Smooth muscle cell (in vitro differentiated cells): ENCODE measurements around the gene TMEM130. TPM values are rescaled to one million over a fixed set of nuclear protein-coding genes. Genes with fewer than 3 reads are reported as not detected.

Experiments used
- DNase-seq: peaks from one replicate; lab custom pipeline; 2025; ENCODE audit not compliant: unreplicated experiment; lab: John Stamatoyannopoulos, UW
- H2AFZ ChIP-seq: fragments of 200-600 bp; sonication (generic); 2 replicates; pipeline ENCODE4 v1.6.0; 2016; ENCODE audit warnings: antibody characterized with exemption, low read depth, mild to moderate bottlenecking
- H3F3A ChIP-seq: fragments of 200-600 bp; sonication (generic); 2 replicates; pipeline ENCODE4 v1.6.0; 2017; ENCODE audit warnings: antibody characterized with exemption, low read depth
- H3K27ac ChIP-seq: fragments of 200-600 bp; sonication (generic); 2 replicates; pipeline ENCODE4 v1.5.1; 2016; ENCODE audit warnings: low read depth, mild to moderate bottlenecking
- H3K27me3 ChIP-seq: fragments of 200-600 bp; sonication (generic); 2 replicates; pipeline ENCODE4 v1.6.1; 2016; ENCODE audit warnings: low read depth, mild to moderate bottlenecking
- H3K36me3 ChIP-seq: fragments of 200-600 bp; sonication (generic); 2 replicates; pipeline ENCODE4 v1.5.1; 2016; ENCODE audit warnings: low read depth
- H3K4me1 ChIP-seq: fragments of 200-600 bp; sonication (generic); 2 replicates; pipeline ENCODE4 v1.5.1; 2016; ENCODE audit warnings: low read depth
- H3K4me2 ChIP-seq: fragments of 200-600 bp; sonication (generic); 2 replicates; pipeline ENCODE4 v1.6.0; 2016; ENCODE audit warnings: mild to moderate bottlenecking
- H3K4me3 ChIP-seq: fragments of 200-600 bp; sonication (generic); 2 replicates; pipeline ENCODE4 v1.5.1; 2016; ENCODE audit warnings: mild to moderate bottlenecking
- H3K79me2 ChIP-seq: fragments of 200-600 bp; sonication (generic); 2 replicates; pipeline ENCODE4 v1.6.0; 2016; ENCODE audit warnings: low read depth, mild to moderate bottlenecking
- H3K9ac ChIP-seq: fragments of 200-600 bp; sonication (generic); 2 replicates; pipeline ENCODE4 v1.6.0; 2016; ENCODE audit warnings: low read depth
- H3K9me3 ChIP-seq: fragments of 200-600 bp; sonication (generic); replicated peaks from 2 replicates; pipeline ENCODE4 v1.5.1; 2016; ENCODE audit warnings: low read depth
- H4K20me1 ChIP-seq: fragments of 200-600 bp; sonication (generic); 2 replicates; pipeline ENCODE4 v1.6.0; 2016; ENCODE audit warnings: low read depth
- WGBS: methylation state at CpG from one replicate; pipeline ENCODE4 v1.1.7; 2016; ENCODE audit warnings: low lambda C conversion rate; 5-methylcytosine and 5-hydroxymethylcytosine counted together
- polyA plus RNA-seq: library from polyadenylated mRNA; unstranded; fragments of >200 nt; fragmentation: Nextera tagmentation; extraction: Ambion mirVana; gene quantifications from 2 replicates; pipeline ENCODE4 v1.2.1, GENCODE V29; 2016
- total RNA-seq: library from RNA; depleted of rRNA; stranded (reverse); fragments of >200 nt; gene quantifications from 2 replicates; pipeline ENCODE4 v1.2.3, GENCODE V29; 2014
- TF ChIP-seq, protein P1 (sequence below): fragments of 200-600 bp; sonication (generic); IDR thresholded peaks from 2 replicates; pipeline ENCODE4 v1.5.1; 2017; ENCODE audit warnings: borderline replicate concordance, mild to moderate bottlenecking, antibody characterized with exemption; ENCODE audit not compliant: insufficient read depth, poor library complexity, severe bottlenecking

The TMEM130 gene
- total and polyA plus RNA-seq, 2 experiments from 2014 or later: 0.22 to 0.83 TPM

DNA sequence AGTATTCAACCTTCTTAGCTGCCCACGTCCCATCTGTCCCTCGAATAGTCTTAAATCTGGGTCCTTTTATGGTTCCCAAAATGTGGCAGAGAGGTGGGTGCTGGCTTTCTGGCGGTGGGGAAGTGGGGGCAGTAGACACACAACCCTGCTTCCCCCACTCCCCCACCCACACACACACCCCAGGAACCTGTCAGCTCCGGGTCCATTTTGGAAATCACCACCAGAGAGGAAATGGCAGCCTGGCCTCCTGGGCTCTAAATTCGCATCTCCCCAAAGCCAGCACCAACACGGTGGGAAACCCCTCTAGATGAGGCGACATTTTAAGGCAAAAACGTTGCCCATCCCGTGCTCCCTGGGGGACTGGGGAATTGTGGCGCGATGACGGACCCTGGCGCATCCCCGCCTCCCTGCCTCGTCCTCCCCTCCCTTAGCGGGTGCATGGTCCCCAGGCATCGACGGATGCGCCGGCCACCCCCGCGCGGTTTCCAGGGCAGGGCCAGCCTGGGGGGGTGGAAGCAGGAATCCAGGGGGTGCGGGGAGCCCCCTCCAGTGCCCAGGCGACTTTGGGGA, 702 bp downstream of the TMEM130 start:
- peak overlapping the region; percentile 51 for H3K4me3 ChIP-seq
- peak overlapping the region; percentile 86 for H3K4me2 ChIP-seq
- H2AFZ ChIP-seq: no peak overlapping the region

DNA sequence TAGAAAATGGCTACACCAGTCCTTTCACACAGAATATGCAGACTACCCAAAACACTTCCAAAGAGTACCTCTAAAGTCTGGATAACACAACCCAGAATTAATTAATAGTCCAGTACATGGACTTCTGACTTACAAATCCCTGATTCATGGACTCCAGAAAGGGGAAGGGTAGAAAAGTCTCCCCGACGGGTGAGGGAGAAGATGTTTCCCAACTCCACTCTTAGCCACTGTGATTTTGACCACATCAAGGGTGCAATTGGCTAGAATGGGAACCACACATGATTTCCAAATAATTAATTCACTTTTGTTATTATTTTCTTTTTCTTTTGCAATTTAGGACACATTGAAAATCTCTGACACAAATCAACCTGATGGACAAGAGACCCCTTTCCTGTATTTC, 1.4 kb downstream of the TMEM130 start:
- Histone ChIP-seq H3K9ac (no peak overlapping the region), H3K27me3 (peaks cover 33% of the 10 kb centered on the region), H3K4me2 (no peak overlapping the region), H3K9me3 (no peaks in the 10 kb centered on the region), H3K4me3 (no peak overlapping the region), H4K20me1 (no peaks in the 10 kb centered on the region), H3K79me2 (no peaks in the 10 kb centered on the region), H2AFZ (no peak overlapping the region), H3F3A (no peaks in the 10 kb centered on the region), H3K4me1 (peaks cover 6% of the 10 kb centered on the region), H3K36me3 (no peaks in the 10 kb centered on the region), H3K27ac (no peak overlapping the region)
- DNase-seq: no peak
- TF ChIP-seq, protein P1, sequence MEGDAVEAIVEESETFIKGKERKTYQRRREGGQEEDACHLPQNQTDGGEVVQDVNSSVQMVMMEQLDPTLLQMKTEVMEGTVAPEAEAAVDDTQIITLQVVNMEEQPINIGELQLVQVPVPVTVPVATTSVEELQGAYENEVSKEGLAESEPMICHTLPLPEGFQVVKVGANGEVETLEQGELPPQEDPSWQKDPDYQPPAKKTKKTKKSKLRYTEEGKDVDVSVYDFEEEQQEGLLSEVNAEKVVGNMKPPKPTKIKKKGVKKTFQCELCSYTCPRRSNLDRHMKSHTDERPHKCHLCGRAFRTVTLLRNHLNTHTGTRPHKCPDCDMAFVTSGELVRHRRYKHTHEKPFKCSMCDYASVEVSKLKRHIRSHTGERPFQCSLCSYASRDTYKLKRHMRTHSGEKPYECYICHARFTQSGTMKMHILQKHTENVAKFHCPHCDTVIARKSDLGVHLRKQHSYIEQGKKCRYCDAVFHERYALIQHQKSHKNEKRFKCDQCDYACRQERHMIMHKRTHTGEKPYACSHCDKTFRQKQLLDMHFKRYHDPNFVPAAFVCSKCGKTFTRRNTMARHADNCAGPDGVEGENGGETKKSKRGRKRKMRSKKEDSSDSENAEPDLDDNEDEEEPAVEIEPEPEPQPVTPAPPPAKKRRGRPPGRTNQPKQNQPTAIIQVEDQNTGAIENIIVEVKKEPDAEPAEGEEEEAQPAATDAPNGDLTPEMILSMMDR: no peak
- WGBS: 89% methylated on average over 2 of the region's 2 CpGs

More for the DNA sequence above, 702 bp downstream of the TMEM130 start:
- no peaks in the 10 kb centered on the region for H3K36me3 ChIP-seq
- no peak overlapping the region for H3K27ac ChIP-seq
- H3K27me3 ChIP-seq: peaks cover 33% of the 10 kb centered on the region
- peaks cover 6% of the 10 kb centered on the region for H3K4me1 ChIP-seq
- no peaks in the 10 kb centered on the region for H3K79me2 ChIP-seq
- no peak for DNase-seq
- H3F3A ChIP-seq: no peaks in the 10 kb centered on the region
- H3K9ac ChIP-seq: no peak overlapping the region
- 28% methylated on average over 12 of the region's 25 CpGs for WGBS
- no peaks in the 10 kb centered on the region for H4K20me1 ChIP-seq
- TF ChIP-seq, protein P1: no peak
- no peaks in the 10 kb centered on the region for H3K9me3 ChIP-seq

GRCh38 chr7:98866765-98867164, 3.0 kb downstream of the TMEM130 start:
- Histone ChIP-seq H3K27me3 (peaks cover 33% of the 10 kb centered on the region), H3K4me2 (no peak overlapping the region), H3F3A (no peaks in the 10 kb centered on the region), H3K79me2 (no peaks in the 10 kb centered on the region), H3K4me1 (peaks cover 6% of the 10 kb centered on the region), H4K20me1 (no peaks in the 10 kb centered on the region), H3K27ac (no peak overlapping the region), H3K9ac (no peak overlapping the region), H3K36me3 (no peaks in the 10 kb centered on the region), H3K9me3 (no peaks in the 10 kb centered on the region), H2AFZ (no peak overlapping the region), H3K4me3 (no peak overlapping the region)
- WGBS: 95% methylated on average over 7 of the region's 7 CpGs
- TF ChIP-seq, protein P1: no peak
- DNase-seq: no peak

- no peaks in the 10 kb centered on the region for H3K36me3 ChIP-seq
- no peak for DNase-seq
- WGBS: 89% methylated on average over 12 of the region's 12 CpGs
Observed at GRCh38 chr7:98866351-98866750, 3.5 kb downstream of the TMEM130 start.

More at GRCh38 chr7:98866351-98866750, 3.5 kb downstream of the TMEM130 start:
- peaks cover 33% of the 10 kb centered on the region for H3K27me3 ChIP-seq
- H3K27ac ChIP-seq: no peak overlapping the region
- TF ChIP-seq, protein P1: no peak
- H3K9ac ChIP-seq: no peak overlapping the region
- no peaks in the 10 kb centered on the region for H3K79me2 ChIP-seq
- peaks cover 6% of the 10 kb centered on the region for H3K4me1 ChIP-seq
- H4K20me1 ChIP-seq: no peaks in the 10 kb centered on the region
- H3K4me2 ChIP-seq: no peak overlapping the region
- no peak overlapping the region for H2AFZ ChIP-seq
- H3K9me3 ChIP-seq: no peaks in the 10 kb centered on the region
- H3K4me3 ChIP-seq: no peak overlapping the region
- H3F3A ChIP-seq: no peaks in the 10 kb centered on the region
